Mesenchymal stem cell (in vitro differentiated cells and primary cell): ENCODE data around the gene ALDOA.

ENCODE experiments used
- DNase-seq: peaks from one replicate; pipeline ENCODE4 v3.0.0-alpha.2; 2013
- H2AFZ ChIP-seq: one replicate; pipeline ENCODE4 v1.6.1; 2013; ENCODE audit warnings: low read depth, mild to moderate bottlenecking, control low read depth, inconsistent platforms, low read length, moderate library complexity
- H2AK5ac ChIP-seq: 2 replicates; pipeline ENCODE4 v1.6.1; 2013; ENCODE audit warnings: low read length, moderate library complexity, mild to moderate bottlenecking, inconsistent platforms; ENCODE audit not compliant: severe bottlenecking
- H2BK120ac ChIP-seq: one replicate; pipeline ENCODE4 v1.6.1; 2013; ENCODE audit warnings: low read depth, mild to moderate bottlenecking, inconsistent platforms, low read length, moderate library complexity
- H2BK12ac ChIP-seq, 2 experiments: one replicate each; pipeline ENCODE4 v1.6.1; 2013; ENCODE audit warnings: inconsistent platforms in 2 of 2, low read length in 2 of 2, mild to moderate bottlenecking in 2 of 2, moderate library complexity in 2 of 2, control low read depth in 1 of 2
- H2BK15ac ChIP-seq: one replicate; pipeline ENCODE4 v1.6.1; 2013; ENCODE audit warnings: mild to moderate bottlenecking, low read depth, inconsistent platforms; ENCODE audit not compliant: poor library complexity, severe bottlenecking
- H2BK5ac ChIP-seq: 2 replicates; pipeline ENCODE4 v1.6.1; 2013; ENCODE audit warnings: low read depth, mild to moderate bottlenecking, low read length, control low read depth, inconsistent platforms; ENCODE audit not compliant: poor library complexity, severe bottlenecking
- H3K14ac ChIP-seq, 2 experiments: one replicate each; pipeline ENCODE4 v1.6.1; 2013; ENCODE audit warnings: inconsistent platforms in 2 of 2, low read length in 2 of 2, control low read depth in 1 of 2, mild to moderate bottlenecking in 1 of 2, moderate library complexity in 1 of 2
- H3K18ac ChIP-seq, 2 experiments: one replicate each; pipeline ENCODE4 v1.6.1; 2013; ENCODE audit warnings: inconsistent platforms in 2 of 2, low read length in 2 of 2, control low read depth in 1 of 2, low read depth in 1 of 2, mild to moderate bottlenecking in 1 of 2
- H3K23ac ChIP-seq, 2 experiments: one replicate each; pipeline ENCODE4 v1.6.1; 2013; ENCODE audit warnings: inconsistent platforms in 2 of 2, low read length in 2 of 2, mild to moderate bottlenecking in 2 of 2, moderate library complexity in 2 of 2, control low read depth in 1 of 2
- H3K27ac ChIP-seq: 2 replicates; pipeline ENCODE4 v1.5.1; 2013; ENCODE audit warnings: mild to moderate bottlenecking, moderate library complexity, low read length, control low read depth, inconsistent platforms; ENCODE audit not compliant: poor library complexity, severe bottlenecking
- H3K27me3 ChIP-seq, 2 experiments: 2 replicates each; pipeline versions ENCODE4 v1.6.1 to v1.7.0; 2013; ENCODE audit warnings: low read length in 2 of 2, mild to moderate bottlenecking in 2 of 2, moderate library complexity in 2 of 2, control low read depth in 1 of 2, inconsistent platforms in 1 of 2; ENCODE audit not compliant: control insufficient read depth in 1 of 2, insufficient read depth in 1 of 2
- H3K36me3 ChIP-seq, 2 experiments: 2 replicates each; pipeline versions ENCODE4 v1.6.1 to v1.7.0; 2013; ENCODE audit warnings: low read length in 2 of 2, control low read depth in 1 of 2, inconsistent platforms in 1 of 2, low read depth in 1 of 2, mild to moderate bottlenecking in 1 of 2; ENCODE audit not compliant: insufficient read depth in 2 of 2, control insufficient read depth in 1 of 2
- H3K4ac ChIP-seq, 2 experiments: one replicate each; pipeline ENCODE4 v1.6.1; 2013; ENCODE audit warnings: inconsistent platforms in 2 of 2, low read length in 2 of 2, mild to moderate bottlenecking in 2 of 2, moderate library complexity in 2 of 2, control low read depth in 1 of 2, low read depth in 1 of 2
- H3K4me1 ChIP-seq: 2 replicates; pipeline ENCODE4 v1.6.1; 2013; ENCODE audit warnings: low read depth, low read length, control low read depth; ENCODE audit not compliant: control insufficient read depth, insufficient read depth
- H3K4me2 ChIP-seq: 2 replicates; pipeline ENCODE4 v1.6.1; 2013; ENCODE audit warnings: low read length, mild to moderate bottlenecking, inconsistent platforms; ENCODE audit not compliant: poor library complexity, severe bottlenecking
- H3K4me3 ChIP-seq, 2 experiments: 2 replicates each; pipeline versions ENCODE4 v1.5.1 to v1.7.0; 2013; ENCODE audit warnings: low read length in 2 of 2, mild to moderate bottlenecking in 2 of 2, control low read depth in 1 of 2, low read depth in 1 of 2; ENCODE audit not compliant: insufficient read depth in 1 of 2
- H3K79me1 ChIP-seq: replicated peaks from 2 replicates; pipeline ENCODE4 v1.6.1; 2013; ENCODE audit warnings: mild to moderate bottlenecking, control low read depth, low read length, inconsistent platforms; ENCODE audit not compliant: poor library complexity, severe bottlenecking
- H3K9ac ChIP-seq: 2 replicates; pipeline ENCODE4 v1.7.0; 2013; ENCODE audit warnings: mild to moderate bottlenecking, low read length, moderate library complexity
- H3K9me3 ChIP-seq: 2 replicates; pipeline ENCODE4 v1.7.0; 2013; ENCODE audit warnings: mild to moderate bottlenecking, low read length; ENCODE audit not compliant: control insufficient read depth
- H4K8ac ChIP-seq: one replicate; pipeline ENCODE4 v1.6.1; 2013; ENCODE audit warnings: inconsistent platforms, mild to moderate bottlenecking, low read length, moderate library complexity
- H4K91ac ChIP-seq: one replicate; pipeline ENCODE4 v1.6.1; 2013; ENCODE audit warnings: mild to moderate bottlenecking, low read length, inconsistent platforms
- WGBS: methylation state at CpG from one replicate; pipeline ENCODE4 v1.1.7; 2013; ENCODE audit warnings: mixed read lengths; 5-methylcytosine and 5-hydroxymethylcytosine counted together

Gene ALDOA

DNA sequence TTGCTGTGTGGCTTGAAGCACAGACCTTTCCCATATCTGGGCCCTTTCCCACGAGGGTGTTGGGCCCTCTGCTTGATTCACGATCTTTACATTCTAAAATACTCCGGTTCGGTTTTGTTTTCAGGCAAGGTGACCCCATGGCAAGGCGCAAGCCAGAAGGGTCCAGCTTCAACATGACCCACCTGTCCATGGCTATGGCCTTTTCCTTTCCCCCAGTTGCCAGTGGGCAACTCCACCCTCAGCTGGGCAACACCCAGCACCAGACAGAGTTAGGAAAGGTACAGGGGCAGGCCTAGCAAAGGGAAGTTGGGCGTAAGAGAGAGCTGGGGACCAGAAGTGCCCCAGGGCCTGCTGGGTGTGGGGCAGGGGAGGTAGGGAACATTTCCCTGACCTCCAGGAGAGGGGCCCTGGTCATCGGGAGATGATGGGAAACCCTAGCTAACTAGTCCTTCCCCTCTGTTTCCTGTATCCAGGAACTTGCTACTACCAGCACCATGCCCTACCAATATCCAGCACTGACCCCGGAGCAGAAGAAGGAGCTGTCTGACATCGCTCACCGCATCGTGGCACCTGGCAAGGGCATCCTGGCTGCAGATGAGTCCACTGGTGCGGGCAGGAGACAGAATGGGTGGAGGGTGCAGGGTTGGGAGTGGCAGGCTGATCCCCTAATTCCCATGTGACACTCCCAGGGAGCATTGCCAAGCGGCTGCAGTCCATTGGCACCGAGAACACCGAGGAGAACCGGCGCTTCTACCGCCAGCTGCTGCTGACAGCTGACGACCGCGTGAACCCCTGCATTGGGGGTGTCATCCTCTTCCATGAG is 1.4 kb downstream of the ALDOA start:
- no peak for DNase-seq
- WGBS = 79% methylated on average over 21 of the region's 21 CpGs
- no peak overlapping the region for H2AFZ ChIP-seq
- peak overlapping the region; percentile 93 for H3K27ac ChIP-seq
- peak overlapping the region in 1 of 2 experiments; percentile 44 for H3K4ac ChIP-seq
- H3K9ac ChIP-seq = peak overlapping the region; percentile 100
- H2BK12ac ChIP-seq = peak overlapping the region in 1 of 2 experiments; percentile 29
- no peaks in the 10 kb centered on the region for H3K27me3 ChIP-seq
- H3K4me3 ChIP-seq = peak overlapping the region; percentile 98
- peak overlapping the region in 1 of 2 experiments; percentile 35 for H3K23ac ChIP-seq
- peaks cover 48 to 53% of the 10 kb centered on the region in 2 experiments for H3K36me3 ChIP-seq
- no peak overlapping the region for H2BK15ac ChIP-seq
- H3K9me3 ChIP-seq = no peaks in the 10 kb centered on the region
- H4K8ac ChIP-seq = no peak overlapping the region
- H2BK5ac ChIP-seq = peak overlapping the region; percentile 53
- H3K14ac ChIP-seq = peak overlapping the region in 1 of 2 experiments; percentile 90
- no peak overlapping the region for H2AK5ac ChIP-seq
- H2BK120ac ChIP-seq = peak overlapping the region; percentile 42
- peak overlapping the region; percentile 98 for H3K4me2 ChIP-seq
- H3K79me1 ChIP-seq = peaks cover 8% of the 10 kb centered on the region
- peak overlapping the region; percentile 48 to 100 for H3K18ac ChIP-seq
- H4K91ac ChIP-seq = peak overlapping the region; percentile 65
- H3K4me1 ChIP-seq = peaks cover 36% of the 10 kb centered on the region

DNA sequence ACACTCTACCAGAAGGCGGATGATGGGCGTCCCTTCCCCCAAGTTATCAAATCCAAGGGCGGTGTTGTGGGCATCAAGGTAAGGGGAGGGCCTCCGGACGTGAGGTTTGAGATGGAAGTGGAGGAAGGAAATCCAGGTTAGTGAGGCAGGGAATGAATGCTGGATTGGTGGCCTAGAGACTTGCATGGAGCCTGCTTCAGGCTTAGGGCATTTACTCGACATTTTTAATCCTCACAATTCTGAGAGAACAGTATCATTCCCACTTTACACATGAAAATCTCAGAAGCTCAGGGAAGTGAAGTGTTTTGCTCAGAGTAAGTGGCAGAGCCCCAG is 2.0 kb downstream of the ALDOA start:
- no peak overlapping the region for H3K4ac ChIP-seq
- peak overlapping the region; percentile 48 to 98 for H3K4me3 ChIP-seq
- H3K4me2 ChIP-seq = peak overlapping the region; percentile 98
- H3K14ac ChIP-seq = no peak overlapping the region
- no peak overlapping the region for H3K23ac ChIP-seq
- peaks cover 12% of the 10 kb centered on the region for H3K79me1 ChIP-seq
- no peak overlapping the region for H2BK5ac ChIP-seq
- peaks cover 53 to 59% of the 10 kb centered on the region in 2 experiments for H3K36me3 ChIP-seq
- no peak overlapping the region for H2BK120ac ChIP-seq
- H3K9ac ChIP-seq = peak overlapping the region; percentile 100
- no peak overlapping the region for H2AK5ac ChIP-seq
- no peaks in the 10 kb centered on the region for H3K9me3 ChIP-seq
- H3K27me3 ChIP-seq = no peaks in the 10 kb centered on the region
- no peak overlapping the region for H3K27ac ChIP-seq
- no peak overlapping the region for H2BK15ac ChIP-seq
- no peak overlapping the region for H4K91ac ChIP-seq
- peaks cover 36% of the 10 kb centered on the region for H3K4me1 ChIP-seq
- H3K18ac ChIP-seq = no peak overlapping the region
- H2BK12ac ChIP-seq = no peak overlapping the region
- WGBS = 91% methylated on average over 6 of the region's 6 CpGs
- no peak for DNase-seq
- no peak overlapping the region for H4K8ac ChIP-seq
- no peak overlapping the region for H2AFZ ChIP-seq

GRCh38 chr16:30068333-30068732 is 2.8 kb downstream of the ALDOA start:
- no peak overlapping the region for H3K4me2 ChIP-seq
- H3K79me1 ChIP-seq = peaks cover 11% of the 10 kb centered on the region
- WGBS = 94% methylated on average over 9 of the region's 9 CpGs
- no peak overlapping the region for H2AFZ ChIP-seq
- H3K4ac ChIP-seq = no peak overlapping the region
- peaks cover 60 to 65% of the 10 kb centered on the region in 2 experiments for H3K36me3 ChIP-seq
- peaks cover 36% of the 10 kb centered on the region for H3K4me1 ChIP-seq
- H2AK5ac ChIP-seq = no peak overlapping the region
- H3K9ac ChIP-seq = peak overlapping the region; percentile 100
- no peak overlapping the region for H2BK12ac ChIP-seq
- DNase-seq = no peak
- no peaks in the 10 kb centered on the region for H3K27me3 ChIP-seq
- peak overlapping the region in 1 of 2 experiments; percentile 19 for H3K14ac ChIP-seq
- H3K27ac ChIP-seq = no peak overlapping the region
- H2BK5ac ChIP-seq = no peak overlapping the region
- peak overlapping the region in 1 of 2 experiments; percentile 40 for H3K23ac ChIP-seq
- H4K8ac ChIP-seq = peak overlapping the region; percentile 5
- H3K9me3 ChIP-seq = no peaks in the 10 kb centered on the region
- H3K18ac ChIP-seq = no peak overlapping the region
- H2BK15ac ChIP-seq = no peak overlapping the region
- H3K4me3 ChIP-seq = peak overlapping the region; percentile 14 to 98
- H2BK120ac ChIP-seq = no peak overlapping the region
- no peak overlapping the region for H4K91ac ChIP-seq

- Histone ChIP-seq H2BK12ac (no peak overlapping the region), H3K9me3 (no peaks in the 10 kb centered on the region), H3K4me2 (no peak overlapping the region), H2BK5ac (no peak overlapping the region), H3K18ac (no peak overlapping the region), H3K27ac (no peak overlapping the region), H3K79me1 (peaks cover 10% of the 10 kb centered on the region), H3K23ac (peak overlapping the region in 1 of 2 experiments; percentile 40), H4K91ac (no peak overlapping the region), H4K8ac (peak overlapping the region; percentile 5), H3K9ac (peak overlapping the region; percentile 100), H3K4me1 (peaks cover 30% of the 10 kb centered on the region), H3K36me3 (peaks cover 64 to 68% of the 10 kb centered on the region in 2 experiments), H3K27me3 (no peaks in the 10 kb centered on the region), H2BK120ac (no peak overlapping the region), H3K4ac (no peak overlapping the region), H2AK5ac (no peak overlapping the region), H2BK15ac (no peak overlapping the region), H3K14ac (no peak overlapping the region), H2AFZ (no peak overlapping the region), H3K4me3 (peak overlapping the region in 1 of 2 experiments; percentile 98)
- WGBS = 97% methylated on average over 17 of the region's 17 CpGs
- peak; percentile 59 for DNase-seq
Measured at GRCh38 chr16:30068750-30069610, 3.4 kb downstream of the ALDOA start.
